Femur (tissue), 1 donor: ENCODE measurements around the gene ZNF18.
"Not testable (repeated sequence)": the region's sequence is repeated elsewhere in the genome, so short reads cannot be mapped to it uniquely, and the experiment has no call there.

Experiments used
- DNase-seq: peaks from one replicate; pipeline ENCODE4 v3.0.0-alpha.2; 2017

Gene ZNF18

GRCh38 chr17:11986179-11986941 lies 10.9 kb downstream of the ZNF18 start:
- peak; percentile 51 for DNase-seq

GRCh38 chr17:11981862-11982261 lies 15.4 kb downstream of the ZNF18 start:
- DNase-seq = no peak

DNA sequence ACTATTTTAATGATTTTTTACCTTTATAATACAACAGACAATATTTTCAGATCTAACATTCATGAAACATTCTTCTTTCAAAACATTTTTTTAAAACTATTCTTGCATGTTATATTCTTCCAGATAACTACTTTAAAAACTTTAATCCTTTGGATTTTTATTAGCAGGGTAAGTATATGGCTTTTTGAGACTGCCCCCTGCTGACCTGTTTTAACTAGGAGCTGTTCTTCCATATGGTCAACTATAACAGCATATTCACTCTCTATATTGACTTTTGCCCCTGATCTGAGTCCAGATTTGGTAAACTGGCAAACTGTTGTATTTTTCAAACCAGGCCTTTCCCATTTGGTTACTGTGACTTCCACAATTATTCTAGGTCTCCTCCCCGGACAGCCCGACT lies 16.5 kb downstream of the ZNF18 start:
- no peak for DNase-seq

GRCh38 chr17:11979795-11980194 lies 17.5 kb downstream of the ZNF18 start:
- no peak for DNase-seq

- not testable (repeated sequence) for DNase-seq
Measured at GRCh38 chr17:11972741-11973140, 24.5 kb downstream of the ZNF18 start.

DNA sequence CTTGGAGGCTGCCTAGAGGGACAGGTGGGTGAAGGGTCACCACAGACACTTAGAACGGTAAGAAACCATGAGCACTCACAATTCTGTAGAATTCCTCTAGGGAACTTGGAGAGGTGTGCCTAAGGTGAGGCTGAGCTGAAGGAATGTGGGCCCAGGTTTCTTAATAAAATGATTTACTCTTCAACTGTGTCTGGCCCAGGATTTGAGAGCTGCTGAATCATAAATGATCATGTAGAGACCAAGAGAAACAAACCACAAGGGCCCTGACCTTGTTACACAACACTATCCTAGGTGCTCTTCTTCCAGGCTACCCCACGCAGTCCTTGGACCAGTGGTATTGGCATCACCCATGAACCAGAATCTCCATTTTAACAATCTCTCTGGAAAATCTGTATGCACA lies 27.7 kb downstream of the ZNF18 start:
- no peak for DNase-seq

DNA sequence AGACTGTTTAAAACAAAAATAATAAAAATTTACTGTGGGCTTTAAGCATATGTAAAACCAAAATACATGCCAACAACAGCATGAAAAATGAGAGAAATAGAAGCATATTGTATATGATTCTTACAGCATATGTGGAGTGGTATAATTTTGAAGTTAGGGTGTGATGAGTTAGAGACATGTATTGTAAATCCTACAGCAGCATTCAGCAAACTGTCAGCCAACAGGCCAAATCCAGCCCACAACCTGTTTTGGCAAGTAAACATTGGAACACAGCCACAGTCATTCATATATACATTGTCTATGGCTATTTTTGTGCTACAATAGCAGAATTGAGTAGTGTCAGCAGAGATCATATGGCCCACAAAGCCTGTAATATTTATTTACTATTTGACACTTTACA lies 42.3 kb downstream of the ZNF18 start:
- DNase-seq = no peak

- no peak for DNase-seq
Measured at GRCh38 chr17:11953924-11954323, 43.4 kb downstream of the ZNF18 start.

DNA sequence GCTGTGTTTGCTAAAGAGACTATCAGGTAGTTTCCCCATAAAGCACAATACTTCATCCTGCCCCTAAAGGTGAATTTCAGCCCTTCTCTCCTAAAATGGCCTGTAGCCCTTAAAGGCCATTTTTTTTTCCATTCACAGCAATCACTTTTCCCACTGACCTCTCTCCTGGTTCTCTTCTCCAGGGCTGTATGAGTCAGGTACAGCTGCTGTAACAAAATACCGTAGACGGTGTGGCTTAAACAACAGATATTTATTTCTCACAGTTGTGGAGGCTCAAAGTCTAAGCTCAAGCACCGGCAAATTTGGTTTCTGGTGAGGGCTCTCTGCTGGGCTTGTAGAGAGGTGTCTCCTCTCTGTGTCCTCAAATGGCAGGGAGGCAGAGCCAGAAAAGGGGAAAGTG lies 44.7 kb downstream of the ZNF18 start:
- DNase-seq = no peak

GRCh38 chr17:11950771-11951519 lies 46.3 kb downstream of the ZNF18 start:
- no peak for DNase-seq

DNA sequence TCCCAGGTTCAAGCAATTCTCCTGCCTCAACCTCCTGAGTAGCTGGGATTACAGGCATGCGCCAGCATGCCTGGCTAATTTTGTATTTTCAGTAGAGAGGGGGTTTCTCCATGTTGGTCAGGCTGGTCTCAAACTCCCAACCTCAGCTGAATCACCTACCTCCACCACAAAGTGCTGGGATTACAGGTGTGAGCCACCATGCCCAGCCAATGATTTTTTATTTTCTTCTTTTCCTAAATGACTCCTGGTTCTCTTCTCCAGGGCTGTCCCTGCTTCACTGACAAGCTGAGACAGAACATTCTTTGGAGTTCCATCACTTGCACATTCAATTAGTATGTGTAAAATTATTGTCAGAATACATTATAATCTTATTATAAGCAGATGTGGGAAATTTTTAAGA lies 47.7 kb downstream of the ZNF18 start:
- DNase-seq = not testable (repeated sequence)

DNA sequence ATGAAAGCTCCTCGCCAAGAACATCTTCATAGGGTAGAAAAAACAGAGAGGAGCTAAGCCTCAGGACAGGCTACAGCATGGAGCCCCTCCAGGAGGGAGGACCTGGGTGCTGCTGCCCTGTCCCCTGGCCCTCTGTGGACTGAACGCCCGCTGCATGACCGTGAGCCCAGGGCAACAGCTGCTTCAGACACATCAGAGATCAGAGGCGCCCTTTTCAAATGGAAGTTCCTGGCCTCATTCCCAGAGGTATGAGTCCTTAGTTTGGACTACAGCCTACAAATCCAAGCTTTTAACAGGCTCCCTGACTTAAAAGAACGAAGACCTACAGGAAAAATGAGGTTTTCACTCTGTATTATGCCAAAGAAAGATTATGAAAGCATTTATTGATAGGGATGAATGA lies 48.5 kb downstream of the ZNF18 start:
- DNase-seq = peak; percentile 23

- no peak for DNase-seq
Measured at GRCh38 chr17:11944587-11944986, 52.7 kb downstream of the ZNF18 start.

DNA sequence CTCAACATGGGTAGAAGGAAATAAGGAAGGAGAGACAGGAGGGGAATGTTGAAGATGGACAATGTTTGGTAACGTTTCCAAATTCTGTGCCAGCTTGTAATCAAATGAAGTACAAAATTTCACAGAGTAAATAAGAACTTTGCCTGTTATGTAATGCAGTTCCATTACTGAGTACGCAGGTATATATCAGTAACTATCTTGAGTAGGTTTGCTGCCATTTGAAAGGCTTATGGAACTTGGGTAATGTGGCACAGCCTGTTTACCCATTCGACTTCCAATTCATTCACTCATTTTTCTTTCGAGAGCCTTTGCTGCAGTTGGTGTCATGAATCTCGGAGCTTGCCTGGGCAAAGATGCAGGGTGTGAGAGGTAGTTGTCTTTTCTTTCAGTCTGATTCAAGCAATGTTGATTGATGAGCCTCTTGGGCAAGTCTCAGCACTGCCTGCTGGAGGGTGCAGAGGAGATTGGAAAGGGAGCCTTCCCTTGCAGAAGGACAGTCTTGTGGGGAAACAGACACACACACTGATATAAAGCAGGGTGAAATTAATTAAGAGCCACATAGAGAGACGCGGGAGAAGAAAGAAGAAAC lies 53.4 kb downstream of the ZNF18 start:
- no peak for DNase-seq

GRCh38 chr17:11943086-11943485 lies 54.2 kb downstream of the ZNF18 start:
- not testable (repeated sequence) for DNase-seq

- DNase-seq = no peak
Measured at GRCh38 chr17:11940904-11941303, 56.4 kb downstream of the ZNF18 start.

GRCh38 chr17:11935734-11936406 lies 61.4 kb downstream of the ZNF18 start:
- DNase-seq = peak; percentile 73

DNA sequence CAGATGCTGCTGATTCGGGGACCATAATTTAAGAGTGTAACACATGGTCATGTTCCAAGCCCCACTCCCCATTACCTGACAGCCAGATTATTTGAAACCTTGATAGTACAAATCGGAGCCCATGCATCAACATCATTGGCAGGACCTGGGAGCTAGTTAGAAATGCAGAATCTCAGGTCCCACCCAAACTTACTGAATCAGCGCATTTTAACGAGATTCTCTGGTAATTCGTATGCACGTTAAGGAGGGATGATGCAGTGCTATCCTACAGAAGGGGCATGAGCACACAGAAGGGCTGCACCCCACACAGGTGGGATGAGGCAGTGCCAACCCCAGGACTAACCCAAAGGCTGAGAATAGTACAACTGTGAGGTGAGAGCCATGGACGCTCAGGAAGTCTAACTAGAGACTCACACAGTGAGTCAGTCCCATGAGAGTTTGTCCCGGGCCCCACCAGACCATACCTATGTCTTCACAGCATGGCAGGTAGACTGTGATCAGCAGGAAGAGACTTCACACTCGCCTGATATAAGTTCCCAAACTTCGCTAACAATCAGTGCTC lies 64.9 kb downstream of the ZNF18 start:
- DNase-seq = no peak

DNA sequence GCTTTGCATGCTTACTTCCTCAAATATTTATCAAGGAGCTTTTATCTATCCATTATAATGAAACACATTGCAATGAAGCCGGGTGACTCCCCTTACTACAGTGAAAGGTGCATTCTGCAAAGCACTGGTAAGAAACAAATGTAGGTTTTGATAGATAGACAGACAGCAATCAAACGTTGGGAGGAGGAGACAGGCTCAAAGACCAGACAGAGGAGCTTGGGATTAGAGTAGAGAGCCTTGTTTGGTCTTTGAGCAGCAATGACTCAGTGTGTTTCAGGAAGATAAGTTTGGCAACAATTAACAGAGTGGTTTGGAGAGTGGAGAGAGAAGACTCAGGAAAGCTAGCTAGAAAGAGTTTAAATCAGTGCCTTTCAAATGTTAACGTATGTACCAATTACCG lies 68.8 kb downstream of the ZNF18 start:
- DNase-seq = no peak
